ENCODE data around the gene ATP2A2.
"Not testable (repeated sequence)": the region's sequence is repeated elsewhere in the genome, so short reads cannot be mapped to it uniquely, and the experiment has no call there.

The ATP2A2 gene

DNA sequence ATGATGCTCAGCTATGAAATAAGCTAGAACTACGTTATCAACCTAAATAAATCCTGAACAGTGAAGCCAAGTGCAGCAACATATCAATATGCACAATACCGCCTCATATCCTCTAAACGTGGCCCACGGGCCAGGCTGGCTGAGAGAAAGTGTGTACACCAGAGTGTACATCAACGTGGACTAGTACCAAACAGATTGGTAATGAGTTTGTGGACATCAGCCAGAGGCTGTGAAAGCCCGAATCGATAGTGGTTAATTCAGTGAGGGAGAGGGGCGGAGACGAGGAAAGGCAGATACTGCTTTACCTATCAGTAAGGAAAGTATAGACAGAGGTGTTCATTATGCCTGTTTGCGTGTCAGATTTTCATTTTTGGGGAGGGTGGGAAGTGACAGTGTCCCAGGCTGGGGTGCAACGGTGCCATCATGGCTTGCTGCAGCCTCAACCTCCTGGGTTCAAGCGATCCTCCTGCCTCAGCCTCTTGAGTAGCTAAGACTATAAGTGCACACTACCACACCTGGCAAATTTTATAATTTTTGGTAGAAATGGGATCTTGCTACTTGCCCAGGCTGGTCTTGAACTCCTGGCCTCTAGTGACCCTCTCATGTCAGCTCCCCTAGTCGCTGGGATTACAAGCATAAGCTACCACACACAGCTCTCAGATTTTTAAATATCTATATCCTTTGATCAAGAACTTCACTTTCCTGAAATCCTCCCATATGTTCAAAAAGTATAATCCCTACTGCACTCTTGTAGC, 72.3 kb downstream of the ATP2A2 start:
- Histone ChIP-seq H3K36me3 (ENCODE audit: control insufficient read depth, insufficient read depth, low read length) (peaks cover 35% of the 10 kb centered on the region), H3K4me3 (ENCODE audit: extremely low read depth, insufficient read depth, low read length, poor library complexity, severe bottlenecking) (no peak overlapping the region), H3K4me1 (ENCODE audit: control insufficient read depth, insufficient read depth, low read length, poor library complexity, severe bottlenecking) (no peaks in the 10 kb centered on the region), H3K27ac (ENCODE audit: low read depth, low read length, severe bottlenecking) (peak overlapping the region; percentile 24), H3K9me3 (ENCODE audit: control insufficient read depth, low read length) (no peaks in the 10 kb centered on the region)
- WGBS, 2 experiments (ENCODE audit: insufficient coverage in 2 of 2), result 93 to 97% methylated on average over 10 to 11 of the region's 13 CpGs

DNA sequence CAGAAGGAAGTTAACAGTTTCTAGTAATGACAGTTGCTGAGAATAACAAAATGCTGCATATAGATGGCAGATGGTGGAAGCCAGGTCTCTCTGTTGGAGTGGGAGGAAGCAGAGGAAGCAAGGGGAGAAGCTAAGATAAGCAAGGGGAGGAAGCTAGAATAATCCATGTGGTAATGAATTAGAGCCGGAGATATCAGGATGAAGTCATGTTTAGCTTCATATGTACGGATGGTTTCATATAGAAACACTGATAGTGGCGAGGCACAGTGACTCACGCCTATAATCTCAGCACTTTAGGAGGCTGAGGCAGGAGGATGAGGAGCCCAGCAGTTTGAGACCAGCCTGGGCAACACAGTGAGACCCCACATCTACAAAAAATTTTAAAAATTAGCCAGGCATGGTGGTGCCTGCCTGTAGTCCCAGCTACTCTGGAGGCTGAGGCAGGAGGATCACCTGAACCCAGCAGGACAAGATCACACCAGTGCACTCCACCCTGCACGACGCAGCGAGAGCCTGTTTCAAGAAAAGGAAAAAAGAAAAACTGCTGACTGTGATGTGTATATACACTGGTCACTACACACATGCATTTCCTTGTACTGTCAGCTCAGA, 73.2 kb downstream of the ATP2A2 start:
- H3K4me3 ChIP-seq (ENCODE audit: extremely low read depth, insufficient read depth, low read length, poor library complexity, severe bottlenecking), result no peak overlapping the region
- H3K9me3 ChIP-seq (ENCODE audit: control insufficient read depth, low read length), result no peaks in the 10 kb centered on the region
- peaks cover 27% of the 10 kb centered on the region for H3K36me3 ChIP-seq (ENCODE audit: control insufficient read depth, insufficient read depth, low read length)
- H3K4me1 ChIP-seq (ENCODE audit: control insufficient read depth, insufficient read depth, low read length, poor library complexity, severe bottlenecking), result no peaks in the 10 kb centered on the region
- peak overlapping the region; percentile 24 for H3K27ac ChIP-seq (ENCODE audit: low read depth, low read length, severe bottlenecking)
- WGBS, 2 experiments (ENCODE audit: insufficient coverage in 2 of 2), result 92 to 100% methylated on average over 3 of the region's 7 CpGs

DNA sequence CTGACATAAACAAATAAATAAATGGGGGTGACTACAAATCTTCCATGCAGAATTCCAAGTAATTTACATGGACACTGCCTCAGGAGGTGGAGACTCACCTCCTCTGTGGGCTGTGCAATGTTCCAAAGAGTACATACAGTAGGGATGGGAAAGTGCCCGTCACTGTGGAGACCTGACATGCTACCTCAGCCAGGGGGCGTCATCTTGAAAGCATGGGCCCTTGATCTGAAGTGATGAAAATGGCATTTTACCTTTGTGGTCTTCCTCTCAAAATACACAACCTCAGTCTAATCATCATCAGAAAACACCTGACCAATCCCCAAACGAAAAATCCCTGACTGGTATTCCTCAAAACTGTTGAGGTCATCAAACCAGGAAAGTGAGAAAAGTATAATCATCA, 74.0 kb downstream of the ATP2A2 start:
- 32 to 50% methylated on average over 1 to 3 of the region's 3 CpGs for WGBS, 2 experiments (ENCODE audit: insufficient coverage in 2 of 2)
- Histone ChIP-seq H3K27ac (ENCODE audit: low read depth, low read length, severe bottlenecking) (no peak overlapping the region), H3K36me3 (ENCODE audit: control insufficient read depth, insufficient read depth, low read length) (peaks cover 19% of the 10 kb centered on the region), H3K9me3 (ENCODE audit: control insufficient read depth, low read length) (no peaks in the 10 kb centered on the region), H3K4me1 (ENCODE audit: control insufficient read depth, insufficient read depth, low read length, poor library complexity, severe bottlenecking) (no peaks in the 10 kb centered on the region), H3K4me3 (ENCODE audit: extremely low read depth, insufficient read depth, low read length, poor library complexity, severe bottlenecking) (no peak overlapping the region)

DNA sequence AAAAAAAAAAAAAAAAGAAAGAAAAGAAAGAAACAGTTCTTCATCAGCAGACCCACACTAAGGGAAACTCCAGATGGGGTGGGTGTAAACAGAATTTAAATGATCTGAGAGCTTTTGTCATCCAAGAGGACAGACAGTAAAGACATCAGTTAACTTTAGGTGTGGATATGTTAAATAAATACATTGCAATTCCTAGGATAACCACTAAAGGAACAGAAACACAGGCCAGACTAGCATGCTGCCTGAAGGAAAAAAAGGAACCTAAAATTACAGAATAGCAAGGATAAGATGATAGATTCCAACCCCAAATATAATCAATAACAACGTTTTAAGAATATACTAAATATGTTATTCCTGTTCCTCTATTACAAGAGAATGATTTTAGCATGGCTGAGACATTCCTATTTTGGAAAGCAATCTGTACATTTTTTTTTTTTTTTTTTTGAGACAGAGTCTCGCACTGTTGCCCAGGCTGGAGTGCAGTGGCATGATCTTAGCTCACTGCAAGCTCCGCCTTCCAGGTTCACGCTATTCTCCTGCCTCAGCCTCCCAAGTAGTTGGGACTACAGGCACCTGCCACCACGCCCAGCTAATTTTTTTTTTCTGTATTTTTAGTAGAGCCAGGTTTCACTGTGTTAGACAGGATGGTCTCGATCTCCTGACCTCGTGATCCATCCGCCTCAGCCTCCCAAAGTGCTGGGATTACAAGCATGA, 77.5 kb downstream of the ATP2A2 start:
- H3K4me3 ChIP-seq (ENCODE audit: extremely low read depth, insufficient read depth, low read length, poor library complexity, severe bottlenecking); H3K36me3 ChIP-seq (ENCODE audit: control insufficient read depth, insufficient read depth, low read length); H3K9me3 ChIP-seq (ENCODE audit: control insufficient read depth, low read length); H3K4me1 ChIP-seq (ENCODE audit: control insufficient read depth, insufficient read depth, low read length, poor library complexity, severe bottlenecking); H3K27ac ChIP-seq (ENCODE audit: low read depth, low read length, severe bottlenecking): not testable (repeated sequence)
- 85% methylated on average over 2 to 6 of the region's 8 CpGs for WGBS, 2 experiments (ENCODE audit: insufficient coverage in 2 of 2)

DNA sequence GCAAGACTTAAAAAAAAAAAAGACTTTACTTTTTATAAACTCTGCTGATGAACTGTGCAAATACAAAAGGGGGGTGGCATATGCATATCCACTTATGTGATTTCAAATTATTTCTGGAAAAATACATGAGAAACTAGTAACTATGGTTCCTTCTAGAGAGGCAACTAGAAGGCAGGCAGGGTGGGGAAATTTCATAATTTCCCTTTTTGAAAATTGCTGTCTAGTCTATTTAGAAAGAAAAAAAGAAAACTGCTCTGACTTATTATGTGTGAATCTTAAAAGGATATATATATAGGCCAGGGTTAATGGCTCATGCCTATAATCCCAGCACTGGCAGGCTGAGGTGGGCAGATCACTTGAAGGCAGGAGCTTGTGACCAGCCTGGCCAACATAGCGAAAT, 80.2 kb downstream of the ATP2A2 start:
- Histone ChIP-seq H3K4me3 (ENCODE audit: extremely low read depth, insufficient read depth, low read length, poor library complexity, severe bottlenecking) (no peak overlapping the region), H3K36me3 (ENCODE audit: control insufficient read depth, insufficient read depth, low read length) (no peaks in the 10 kb centered on the region), H3K9me3 (ENCODE audit: control insufficient read depth, low read length) (no peaks in the 10 kb centered on the region), H3K4me1 (ENCODE audit: control insufficient read depth, insufficient read depth, low read length, poor library complexity, severe bottlenecking) (no peaks in the 10 kb centered on the region), H3K27ac (ENCODE audit: low read depth, low read length, severe bottlenecking) (no peak overlapping the region)
- WGBS, 2 experiments (ENCODE audit: insufficient coverage in 2 of 2), result no CpG with 5 or more reads among the region's 1 CpG

DNA sequence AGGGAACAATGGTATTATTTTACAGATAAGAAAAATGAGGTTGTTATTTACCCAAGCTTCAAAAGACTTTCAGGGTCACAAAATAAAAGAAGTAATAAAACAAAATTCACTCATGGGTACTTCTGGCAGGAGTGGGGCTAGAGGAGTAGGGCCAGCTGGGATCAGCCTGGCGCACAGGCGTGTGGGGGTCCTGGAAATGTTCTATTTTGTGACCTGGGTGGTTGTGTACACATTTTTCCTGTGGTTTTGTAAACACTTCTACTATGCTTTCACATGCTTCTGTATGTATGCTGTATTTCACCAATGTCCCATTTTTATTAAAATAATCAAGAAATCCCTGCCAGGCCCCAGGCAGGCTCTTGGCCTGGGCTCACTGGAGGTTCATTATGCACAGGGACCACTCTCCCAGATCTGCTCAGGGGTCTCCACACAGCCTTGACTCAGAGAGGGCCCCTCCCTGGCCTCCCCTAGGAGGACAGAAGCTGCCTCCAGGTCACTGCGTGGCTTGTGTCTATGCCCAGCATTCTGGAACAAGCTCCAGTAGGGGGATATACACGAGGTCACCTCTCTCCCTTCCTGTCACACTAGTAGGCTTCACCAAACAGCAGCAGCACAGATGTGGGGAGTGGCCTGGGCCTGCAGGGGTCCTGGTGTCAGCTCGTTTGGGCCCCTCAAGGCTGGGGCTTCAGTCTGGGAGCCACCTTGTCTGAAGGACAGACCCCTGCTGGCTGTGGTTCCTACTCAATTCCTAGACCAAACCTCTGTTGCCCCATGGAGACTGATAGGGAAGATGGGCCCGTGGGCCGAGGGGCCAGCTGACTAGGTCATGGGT, 84.7 kb downstream of the ATP2A2 start:
- WGBS, 2 experiments (ENCODE audit: insufficient coverage in 2 of 2), result 63 to 78% methylated on average over 2 to 7 of the region's 7 CpGs
- Histone ChIP-seq H3K36me3 (ENCODE audit: control insufficient read depth, insufficient read depth, low read length) (peaks cover 9% of the 10 kb centered on the region), H3K4me3 (ENCODE audit: extremely low read depth, insufficient read depth, low read length, poor library complexity, severe bottlenecking) (no peak overlapping the region)

DNA sequence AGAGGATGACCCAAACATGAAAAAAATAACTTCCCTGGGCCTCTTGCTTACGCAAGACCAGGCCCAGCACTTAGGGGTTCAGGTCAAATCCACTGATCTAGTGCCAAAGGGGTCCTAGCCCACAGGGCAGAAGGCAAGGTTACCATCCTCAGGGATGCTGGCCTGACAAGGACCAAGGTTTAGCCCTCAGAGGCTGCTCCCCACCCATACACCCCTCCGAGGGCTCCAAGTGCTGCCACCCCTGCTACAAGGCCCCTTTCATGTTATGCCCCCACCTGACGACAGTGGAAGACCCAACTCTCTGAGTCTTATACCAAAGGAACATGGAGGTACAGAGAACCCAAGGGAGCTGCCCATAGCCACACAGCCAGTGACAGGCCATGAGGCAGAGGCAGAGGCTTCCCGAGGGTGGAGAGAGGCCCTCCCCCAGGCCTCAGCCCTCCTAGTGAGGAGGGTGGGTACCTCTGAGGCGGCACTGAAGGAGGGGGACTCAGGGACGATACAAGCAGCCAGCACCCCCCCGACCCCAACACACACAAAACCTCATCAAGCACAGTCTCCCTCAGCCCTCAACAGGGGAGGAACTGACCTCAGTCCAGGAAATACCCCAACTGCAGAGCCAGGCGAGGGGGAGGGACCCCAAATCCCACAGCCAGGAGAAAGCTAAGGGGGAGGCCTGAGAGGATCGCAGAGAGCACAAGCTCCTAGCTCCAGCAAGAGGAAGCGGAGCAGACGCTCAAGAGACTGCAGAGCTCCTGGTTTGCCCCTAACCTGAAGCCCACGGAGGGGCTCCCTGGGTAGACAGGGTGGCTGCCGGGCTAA, 85.5 kb downstream of the ATP2A2 start:
- peak overlapping the region; percentile 24 for H3K27ac ChIP-seq (ENCODE audit: low read depth, low read length, severe bottlenecking)
- H3K9me3 ChIP-seq (ENCODE audit: control insufficient read depth, low read length), result no peaks in the 10 kb centered on the region
- no peak overlapping the region for H3K4me3 ChIP-seq (ENCODE audit: extremely low read depth, insufficient read depth, low read length, poor library complexity, severe bottlenecking)
- 90 to 94% methylated on average over 6 of the region's 13 CpGs for WGBS, 2 experiments (ENCODE audit: insufficient coverage in 2 of 2)
- H3K4me1 ChIP-seq (ENCODE audit: control insufficient read depth, insufficient read depth, low read length, poor library complexity, severe bottlenecking), result peaks cover 8% of the 10 kb centered on the region
- peaks cover 12% of the 10 kb centered on the region for H3K36me3 ChIP-seq (ENCODE audit: control insufficient read depth, insufficient read depth, low read length)

More for the DNA sequence above, 84.7 kb downstream of the ATP2A2 start:
- no peaks in the 10 kb centered on the region for H3K9me3 ChIP-seq (ENCODE audit: control insufficient read depth, low read length)
- no peak overlapping the region for H3K27ac ChIP-seq (ENCODE audit: low read depth, low read length, severe bottlenecking)
- peaks cover 8% of the 10 kb centered on the region for H3K4me1 ChIP-seq (ENCODE audit: control insufficient read depth, insufficient read depth, low read length, poor library complexity, severe bottlenecking)

DNA sequence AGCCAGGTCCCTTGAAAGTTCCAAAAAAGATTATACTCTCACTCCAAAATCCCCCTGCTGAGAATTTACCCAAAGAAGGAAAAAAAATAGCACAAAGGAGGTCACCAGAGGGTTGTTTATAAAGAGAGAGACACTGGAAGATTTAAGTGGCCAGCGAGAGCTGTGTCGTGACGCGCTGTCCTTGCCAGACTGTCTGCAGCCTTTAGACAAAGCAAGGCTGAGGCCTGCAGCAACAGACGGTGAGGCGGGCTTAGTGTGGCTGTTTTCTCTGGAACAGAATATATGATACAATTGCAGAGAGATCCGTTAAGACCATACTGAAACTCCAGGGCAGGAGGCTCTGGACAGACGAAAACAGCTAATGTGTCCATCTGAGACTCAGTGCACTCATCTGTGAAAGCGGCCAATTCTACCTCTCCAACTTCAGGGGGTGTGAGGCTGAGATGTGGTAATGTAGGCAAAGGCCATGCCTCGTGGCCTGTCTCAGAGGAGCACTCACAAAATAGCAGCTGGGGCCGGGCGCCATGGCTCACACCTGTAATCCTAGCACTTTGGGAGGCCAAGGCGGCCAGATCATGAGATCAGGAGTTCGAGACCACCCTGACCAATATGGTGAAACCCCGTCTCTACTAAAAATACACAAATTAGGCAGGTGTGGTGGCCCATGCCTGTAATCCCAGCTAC, 86.3 kb downstream of the ATP2A2 start:
- peaks cover 8% of the 10 kb centered on the region for H3K4me1 ChIP-seq (ENCODE audit: control insufficient read depth, insufficient read depth, low read length, poor library complexity, severe bottlenecking)
- H3K36me3 ChIP-seq (ENCODE audit: control insufficient read depth, insufficient read depth, low read length), result peaks cover 20% of the 10 kb centered on the region
- H3K9me3 ChIP-seq (ENCODE audit: control insufficient read depth, low read length), result no peaks in the 10 kb centered on the region
- WGBS, 2 experiments (ENCODE audit: insufficient coverage in 2 of 2), result 89 to 92% methylated on average over 7 to 11 of the region's 15 CpGs
- peak overlapping the region; percentile 24 for H3K27ac ChIP-seq (ENCODE audit: low read depth, low read length, severe bottlenecking)
- H3K4me3 ChIP-seq (ENCODE audit: extremely low read depth, insufficient read depth, low read length, poor library complexity, severe bottlenecking), result no peak overlapping the region

DNA sequence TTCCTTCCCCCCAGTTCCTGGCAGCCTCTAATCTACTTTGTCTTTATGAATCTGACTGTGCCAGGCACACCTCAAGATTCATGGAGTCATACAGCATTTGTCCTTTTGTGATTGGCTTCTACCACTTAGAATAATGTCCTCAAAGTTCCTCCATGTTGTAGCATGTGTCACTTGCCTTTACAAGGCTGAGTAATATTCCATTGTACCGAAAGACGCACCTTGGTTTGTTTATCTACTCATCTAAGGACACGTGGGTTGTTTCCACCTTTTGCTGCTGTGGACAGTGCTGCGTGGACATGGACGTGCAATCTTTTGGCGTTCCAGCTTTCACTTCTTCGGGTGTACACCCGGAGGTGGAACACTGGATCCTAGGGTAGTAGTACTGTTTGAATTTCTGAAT, 88.9 kb downstream of the ATP2A2 start:
- H3K4me3 ChIP-seq (ENCODE audit: extremely low read depth, insufficient read depth, low read length, poor library complexity, severe bottlenecking), result no peak overlapping the region
- peaks cover 8% of the 10 kb centered on the region for H3K4me1 ChIP-seq (ENCODE audit: control insufficient read depth, insufficient read depth, low read length, poor library complexity, severe bottlenecking)
- H3K27ac ChIP-seq (ENCODE audit: low read depth, low read length, severe bottlenecking), result no peak overlapping the region
- peaks cover 46% of the 10 kb centered on the region for H3K36me3 ChIP-seq (ENCODE audit: control insufficient read depth, insufficient read depth, low read length)
- WGBS, 2 experiments (ENCODE audit: insufficient coverage in 2 of 2), result 91 to 100% methylated on average over 8 of the region's 8 CpGs
- H3K9me3 ChIP-seq (ENCODE audit: control insufficient read depth, low read length), result no peaks in the 10 kb centered on the region
